Loucy (cell line): ENCODE measurements around the gene PUS3.

ENCODE experiments used
- H2AFZ ChIP-seq: fragments of 200-600 bp; sonication (generic); 2 replicates; pipeline ENCODE4 v1.6.0; 2016; ENCODE audit warnings: antibody characterized with exemption, mild to moderate bottlenecking, low read length, moderate library complexity
- H3F3A ChIP-seq: fragments of 200-600 bp; 2 replicates; pipeline ENCODE4 v1.6.0; 2016; ENCODE audit warnings: antibody characterized with exemption, low read depth, mild to moderate bottlenecking
- H3K27me3 ChIP-seq: fragments of 200-600 bp; sonication (generic); 2 replicates; pipeline ENCODE4 v1.6.1; 2014; ENCODE audit warnings: low read length, mild to moderate bottlenecking; ENCODE audit not compliant: insufficient read depth, poor library complexity, severe bottlenecking
- H3K36me3 ChIP-seq: fragments of 200-600 bp; sonication (generic); 2 replicates; pipeline ENCODE4 v1.6.1; 2016; ENCODE audit warnings: low read length; ENCODE audit not compliant: insufficient read depth
- H3K4me1 ChIP-seq: fragments of 200-600 bp; sonication (generic); 2 replicates; pipeline ENCODE4 v1.5.1; 2014; ENCODE audit warnings: low read length, mild to moderate bottlenecking; ENCODE audit not compliant: insufficient read depth, poor library complexity, severe bottlenecking
- H3K4me2 ChIP-seq: fragments of 200-600 bp; sonication (generic); 2 replicates; pipeline ENCODE4 v1.6.0; 2014; ENCODE audit warnings: antibody characterized with exemption, low read length, low read depth, mild to moderate bottlenecking; ENCODE audit not compliant: poor library complexity, severe bottlenecking
- H3K4me3 ChIP-seq: fragments of 200-600 bp; sonication (generic); 2 replicates; pipeline ENCODE4 v1.5.1; 2014; ENCODE audit warnings: low read length, mild to moderate bottlenecking, mixed read lengths; ENCODE audit not compliant: poor library complexity, severe bottlenecking
- H3K79me2 ChIP-seq: fragments of 200-600 bp; sonication (generic); 2 replicates; pipeline ENCODE4 v1.6.1; 2014; ENCODE audit warnings: low read length; ENCODE audit not compliant: insufficient read depth
- H3K9ac ChIP-seq: fragments of 200-600 bp; sonication (generic); 2 replicates; pipeline ENCODE4 v1.6.0; 2014; ENCODE audit warnings: mild to moderate bottlenecking, low read depth, low read length, moderate library complexity; ENCODE audit not compliant: poor library complexity, severe bottlenecking
- H3K9me2 ChIP-seq: fragments of 200-600 bp; sonication (generic); replicated peaks from 2 replicates; pipeline ENCODE4 v1.6.1; 2016; ENCODE audit warnings: low read depth, low read length, mixed read lengths
- H3K9me3 ChIP-seq: fragments of 200-600 bp; sonication (generic); 2 replicates; pipeline ENCODE4 v1.6.1; 2014; ENCODE audit warnings: mild to moderate bottlenecking, antibody characterized with exemption, low read length, low read depth; ENCODE audit not compliant: insufficient read depth
- H4K20me1 ChIP-seq: fragments of 200-600 bp; sonication (generic); 2 replicates; pipeline ENCODE4 v1.6.0; 2014; ENCODE audit warnings: antibody characterized with exemption, low read length, mild to moderate bottlenecking; ENCODE audit not compliant: insufficient read depth, poor library complexity, severe bottlenecking
- CTCF ChIP-seq: fragments of 200-600 bp; sonication (generic); conservative IDR thresholded peaks from 2 replicates; pipeline ENCODE4 v1.5.1; 2014; ENCODE audit warnings: mild to moderate bottlenecking, antibody characterized with exemption, low read length
- EZH2phosphoT487 ChIP-seq: fragments of 200-600 bp; IDR thresholded peaks from 2 replicates; pipeline ENCODE4 v1.6.1; 2018; ENCODE audit warnings: antibody characterized with exemption, mild to moderate bottlenecking, moderate library complexity, borderline replicate concordance

The PUS3 gene

GRCh38 chr11:125945797-125946520, 43.0 kb upstream of the PUS3 start, which contains the start of gene VSIG10L2:
TSS of gene VSIG10L2 (plus strand) at chr11:125946044. CDS start at chr11:125946056, 12 bp downstream.
- no peak within 1 kb of the TSS for H3K9ac ChIP-seq
- no peaks in the 10 kb centered on the region for H3K36me3 ChIP-seq
- TF ChIP-seq EZH2phosphoT487, result no peak
- no peak for TF ChIP-seq CTCF
- H3K4me2 ChIP-seq, result no peak within 1 kb of the TSS
- H4K20me1 ChIP-seq, result no peaks in the 10 kb centered on the region
- no peak within 1 kb of the TSS for H2AFZ ChIP-seq
- H3K79me2 ChIP-seq, result no peaks in the 10 kb centered on the region
- no peaks in the 10 kb centered on the region for H3K9me3 ChIP-seq
- H3K4me3 ChIP-seq, result no peak within 1 kb of the TSS
- no peaks in the 10 kb centered on the region for H3K9me2 ChIP-seq
- H3K4me1 ChIP-seq, result no peaks in the 10 kb centered on the region
- H3K27me3 ChIP-seq, result no peaks in the 10 kb centered on the region
- H3F3A ChIP-seq, result no peaks in the 10 kb centered on the region

GRCh38 chr11:125945011-125945796, 42.2 kb upstream of the PUS3 start:
- Histone ChIP-seq H3K4me1 (no peaks in the 10 kb centered on the region), H3K9ac (no peak overlapping the region), H3K36me3 (no peaks in the 10 kb centered on the region), H3K4me3 (no peak overlapping the region), H3K79me2 (no peaks in the 10 kb centered on the region), H3K9me3 (no peaks in the 10 kb centered on the region), H3K9me2 (no peaks in the 10 kb centered on the region), H4K20me1 (no peaks in the 10 kb centered on the region), H3K27me3 (no peaks in the 10 kb centered on the region), H3K4me2 (no peak overlapping the region), H2AFZ (no peak overlapping the region), H3F3A (no peaks in the 10 kb centered on the region)
- TF ChIP-seq EZH2phosphoT487 (no peak), CTCF (no peak)

GRCh38 chr11:125944350-125945010, 41.5 kb upstream of the PUS3 start:
- H4K20me1 ChIP-seq, result no peaks in the 10 kb centered on the region
- H3K79me2 ChIP-seq, result no peaks in the 10 kb centered on the region
- no peak overlapping the region for H3K4me2 ChIP-seq
- H2AFZ ChIP-seq, result no peak overlapping the region
- TF ChIP-seq CTCF (no peak), EZH2phosphoT487 (no peak)
- no peaks in the 10 kb centered on the region for H3F3A ChIP-seq
- no peaks in the 10 kb centered on the region for H3K4me1 ChIP-seq
- H3K4me3 ChIP-seq, result no peak overlapping the region
- H3K9me3 ChIP-seq, result no peaks in the 10 kb centered on the region
- no peak overlapping the region for H3K9ac ChIP-seq
- no peaks in the 10 kb centered on the region for H3K36me3 ChIP-seq
- H3K9me2 ChIP-seq, result no peaks in the 10 kb centered on the region
- no peaks in the 10 kb centered on the region for H3K27me3 ChIP-seq
